ENCODE data around the gene KRTAP5-5.

- TF ChIP-seq CTCF (conservative IDR thresholded peaks at IDR 0.05 in 1 of 2, IDR thresholded peaks at IDR 0.05 in 1 of 2; ENCODE audit: low read depth in 1 of 2, low read length in 2 of 2) = no peak
- no peak for TF ChIP-seq EZH2 (IDR thresholded peaks at IDR 0.05; ENCODE audit: low read length, missing control alignments)
Measured at GRCh38 chr11:1630271-1630670, 696 bp downstream of the KRTAP5-5 start.

Measured in fibroblast of lung (primary cell).